SJSA1 (cell line): ENCODE results near the gene CRYGN. TPM values are rescaled to one million over a fixed set of nuclear protein-coding genes. Genes with fewer than 3 reads are reported as not detected.

Experiments used
- DNase-seq, 2 experiments: peaks; one replicate each; pipeline ENCODE4 v3.0.0-alpha.2; 2015 to 2020; ENCODE audit warnings: low spot score in 2 of 2, low read depth in 1 of 2
- H3K27ac ChIP-seq: fragments of 250-450 bp; sonication (Bioruptor Pico); 2 replicates; pipeline ENCODE4 v1.5.1; 2020; ENCODE audit warnings: mild to moderate bottlenecking, moderate library complexity
- H3K27me3 ChIP-seq: fragments of 250-450 bp; sonication (Bioruptor Pico); replicated peaks from 2 replicates; pipeline ENCODE4 v1.5.1; 2020; ENCODE audit warnings: mild to moderate bottlenecking, moderate library complexity
- H3K36me3 ChIP-seq: fragments of 250-450 bp; sonication (Bioruptor Pico); 2 replicates; pipeline ENCODE4 v1.5.1; 2020; ENCODE audit warnings: mild to moderate bottlenecking
- H3K4me1 ChIP-seq: fragments of 250-450 bp; sonication (Bioruptor Pico); replicated peaks from 2 replicates; pipeline ENCODE4 v1.6.1; 2021; ENCODE audit warnings: mild to moderate bottlenecking
- H3K4me3 ChIP-seq: fragments of 250-450 bp; sonication (Bioruptor Pico); 2 replicates; pipeline ENCODE4 v1.5.1; 2020; ENCODE audit warnings: mild to moderate bottlenecking
- H3K9me3 ChIP-seq: fragments of 250-450 bp; sonication (Bioruptor Pico); replicated peaks from 2 replicates; pipeline ENCODE4 v1.5.1; 2020; ENCODE audit warnings: mild to moderate bottlenecking
- total RNA-seq: library from RNA; depleted of rRNA; stranded (reverse); fragments of >200 nt; shearing (Covaris generic); gene quantifications from 2 replicates; pipeline ENCODE4 v1.2.3, GENCODE V29; 2014; rRNA removed

The CRYGN gene
- total RNA-seq, result not detected in 2 replicates

- no peak within 1 kb of the TSS for H3K4me3 ChIP-seq
- no peaks in the 10 kb centered on the region for H3K36me3 ChIP-seq
Measured at GRCh38 chr7:151439855-151440798, at the start of gene CRYGN. Gene CRYGN (minus strand): TSS chr7:151440141. CDS start chr7:151439917, 224 bp downstream.

GRCh38 chr7:151489498-151489897, 49.6 kb upstream of the CRYGN start:
- DNase-seq, result no peak
- Histone ChIP-seq H3K27ac (no peak overlapping the region), H3K27me3 (no peaks in the 10 kb centered on the region), H3K9me3 (no peaks in the 10 kb centered on the region), H3K36me3 (peaks cover 66% of the 10 kb centered on the region), H3K4me1 (peaks cover 38% of the 10 kb centered on the region), H3K4me3 (no peak overlapping the region)

More at GRCh38 chr7:151439855-151440798, at the start of gene CRYGN:
- H3K27me3 ChIP-seq, result no peaks in the 10 kb centered on the region
- no peaks in the 10 kb centered on the region for H3K4me1 ChIP-seq
- no peak within 1 kb of the TSS for H3K27ac ChIP-seq
- no peaks in the 10 kb centered on the region for H3K9me3 ChIP-seq
- DNase-seq, result no peak

GRCh38 chr7:151488096-151488495, 48.2 kb upstream of the CRYGN start:
- Histone ChIP-seq H3K9me3 (no peaks in the 10 kb centered on the region), H3K4me1 (peaks cover 28% of the 10 kb centered on the region), H3K27me3 (no peaks in the 10 kb centered on the region), H3K4me3 (no peak overlapping the region), H3K27ac (no peak overlapping the region), H3K36me3 (peaks cover 77% of the 10 kb centered on the region)
- DNase-seq, result no peak

GRCh38 chr7:151487228-151487627, 47.3 kb upstream of the CRYGN start:
- no peak overlapping the region for H3K4me3 ChIP-seq
- H3K27ac ChIP-seq, result no peak overlapping the region
- peaks cover 19% of the 10 kb centered on the region for H3K4me1 ChIP-seq
- H3K9me3 ChIP-seq, result no peaks in the 10 kb centered on the region
- H3K36me3 ChIP-seq, result peaks cover 86% of the 10 kb centered on the region
- DNase-seq, result no peak
- no peaks in the 10 kb centered on the region for H3K27me3 ChIP-seq

GRCh38 chr7:151486074-151486473, 46.1 kb upstream of the CRYGN start:
- Histone ChIP-seq H3K9me3 (no peaks in the 10 kb centered on the region), H3K36me3 (peaks cover 94% of the 10 kb centered on the region), H3K4me1 (peaks cover 8% of the 10 kb centered on the region), H3K27ac (no peak overlapping the region), H3K27me3 (no peaks in the 10 kb centered on the region), H3K4me3 (no peak overlapping the region)
- DNase-seq, result no peak

- Histone ChIP-seq H3K4me1 (peaks cover 8% of the 10 kb centered on the region), H3K36me3 (peaks cover 89% of the 10 kb centered on the region), H3K27ac (no peak overlapping the region), H3K4me3 (no peak overlapping the region), H3K9me3 (no peaks in the 10 kb centered on the region), H3K27me3 (no peaks in the 10 kb centered on the region)
- no peak for DNase-seq
Measured at GRCh38 chr7:151484971-151485707, 45.2 kb upstream of the CRYGN start.

- no peak overlapping the region for H3K4me3 ChIP-seq
- no peak for DNase-seq
- no peaks in the 10 kb centered on the region for H3K27me3 ChIP-seq
- no peak overlapping the region for H3K27ac ChIP-seq
- peaks cover 8% of the 10 kb centered on the region for H3K4me1 ChIP-seq
- no peaks in the 10 kb centered on the region for H3K9me3 ChIP-seq
- peaks cover 78% of the 10 kb centered on the region for H3K36me3 ChIP-seq
Measured at GRCh38 chr7:151483711-151483983, 43.7 kb upstream of the CRYGN start.

- no peak for DNase-seq
- peaks cover 8% of the 10 kb centered on the region for H3K4me1 ChIP-seq
- peaks cover 73% of the 10 kb centered on the region for H3K36me3 ChIP-seq
- H3K27ac ChIP-seq, result no peak overlapping the region
- H3K27me3 ChIP-seq, result no peaks in the 10 kb centered on the region
- H3K4me3 ChIP-seq, result no peak overlapping the region
- H3K9me3 ChIP-seq, result no peaks in the 10 kb centered on the region
Measured at GRCh38 chr7:151482883-151483710, 43.2 kb upstream of the CRYGN start.

GRCh38 chr7:151481650-151482505, 41.9 kb upstream of the CRYGN start:
- Histone ChIP-seq H3K27me3 (no peaks in the 10 kb centered on the region), H3K27ac (no peak overlapping the region), H3K4me1 (peaks cover 8% of the 10 kb centered on the region), H3K36me3 (peaks cover 75% of the 10 kb centered on the region), H3K4me3 (no peak overlapping the region), H3K9me3 (no peaks in the 10 kb centered on the region)
- DNase-seq, result no peak

- no peak for DNase-seq
- H3K36me3 ChIP-seq, result peaks cover 64% of the 10 kb centered on the region
- no peaks in the 10 kb centered on the region for H3K9me3 ChIP-seq
Measured at GRCh38 chr7:151477867-151478266, 37.9 kb upstream of the CRYGN start.

GRCh38 chr7:151472644-151473380, 32.9 kb upstream of the CRYGN start:
- no peaks in the 10 kb centered on the region for H3K9me3 ChIP-seq
- H3K4me1 ChIP-seq, result no peaks in the 10 kb centered on the region
- H3K4me3 ChIP-seq, result no peak overlapping the region
- H3K27ac ChIP-seq, result no peak overlapping the region
- peaks cover 87% of the 10 kb centered on the region for H3K36me3 ChIP-seq
- H3K27me3 ChIP-seq, result no peaks in the 10 kb centered on the region
- no peak for DNase-seq

More at GRCh38 chr7:151477867-151478266, 37.9 kb upstream of the CRYGN start:
- Histone ChIP-seq H3K27ac (no peak overlapping the region), H3K27me3 (no peaks in the 10 kb centered on the region), H3K4me1 (no peaks in the 10 kb centered on the region), H3K4me3 (no peak overlapping the region)

GRCh38 chr7:151470711-151471110, 30.8 kb upstream of the CRYGN start:
- Histone ChIP-seq H3K36me3 (peaks cover 85% of the 10 kb centered on the region), H3K9me3 (no peaks in the 10 kb centered on the region), H3K27me3 (no peaks in the 10 kb centered on the region), H3K4me3 (no peak overlapping the region), H3K27ac (no peak overlapping the region), H3K4me1 (no peaks in the 10 kb centered on the region)
- DNase-seq, result no peak
